Hepatocyte (in vitro differentiated cells): ENCODE results near the gene GCH1.

Experiments
- EZH2 ChIP-seq: fragments of 200-600 bp; sonication (generic); IDR thresholded peaks from 2 replicates; pipeline ENCODE4 v1.6.1; 2016; ENCODE audit warnings: antibody characterized with exemption, mild to moderate bottlenecking, borderline replicate concordance
- EZH2phosphoT487 ChIP-seq: fragments of 200-600 bp; sonication (generic); IDR thresholded peaks from one replicate; pipeline ENCODE4 v1.6.1; 2018; ENCODE audit warnings: antibody characterized with exemption, mild to moderate bottlenecking, low read depth, moderate library complexity; ENCODE audit not compliant: unreplicated experiment, severe bottlenecking
- TF ChIP-seq, protein P1 (sequence below): fragments of 200-600 bp; sonication (generic); IDR thresholded peaks from 2 replicates; pipeline ENCODE4 v1.5.1; 2016; ENCODE audit warnings: antibody characterized with exemption, mild to moderate bottlenecking; ENCODE audit not compliant: poor library complexity

DNA sequence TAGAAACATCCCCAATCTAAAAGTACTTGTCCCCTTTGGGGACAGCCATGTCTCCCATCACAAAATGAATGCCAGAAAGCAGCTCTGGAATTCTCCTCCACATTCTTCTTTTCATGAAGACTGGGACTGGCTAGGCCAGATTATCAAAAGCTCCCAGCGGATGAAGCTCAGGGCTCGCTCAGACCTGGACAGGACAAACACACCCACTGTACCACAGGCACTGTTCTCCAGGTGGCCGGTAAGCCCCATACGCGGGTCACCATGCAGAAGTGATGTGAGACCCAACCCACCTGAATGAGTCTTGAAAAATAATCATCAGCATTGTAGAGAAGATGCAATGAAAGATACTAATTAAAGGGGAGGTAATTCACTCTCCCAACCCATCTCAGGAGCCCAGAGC lies 85.1 kb downstream of the GCH1 start:
- TF ChIP-seq, protein P1, sequence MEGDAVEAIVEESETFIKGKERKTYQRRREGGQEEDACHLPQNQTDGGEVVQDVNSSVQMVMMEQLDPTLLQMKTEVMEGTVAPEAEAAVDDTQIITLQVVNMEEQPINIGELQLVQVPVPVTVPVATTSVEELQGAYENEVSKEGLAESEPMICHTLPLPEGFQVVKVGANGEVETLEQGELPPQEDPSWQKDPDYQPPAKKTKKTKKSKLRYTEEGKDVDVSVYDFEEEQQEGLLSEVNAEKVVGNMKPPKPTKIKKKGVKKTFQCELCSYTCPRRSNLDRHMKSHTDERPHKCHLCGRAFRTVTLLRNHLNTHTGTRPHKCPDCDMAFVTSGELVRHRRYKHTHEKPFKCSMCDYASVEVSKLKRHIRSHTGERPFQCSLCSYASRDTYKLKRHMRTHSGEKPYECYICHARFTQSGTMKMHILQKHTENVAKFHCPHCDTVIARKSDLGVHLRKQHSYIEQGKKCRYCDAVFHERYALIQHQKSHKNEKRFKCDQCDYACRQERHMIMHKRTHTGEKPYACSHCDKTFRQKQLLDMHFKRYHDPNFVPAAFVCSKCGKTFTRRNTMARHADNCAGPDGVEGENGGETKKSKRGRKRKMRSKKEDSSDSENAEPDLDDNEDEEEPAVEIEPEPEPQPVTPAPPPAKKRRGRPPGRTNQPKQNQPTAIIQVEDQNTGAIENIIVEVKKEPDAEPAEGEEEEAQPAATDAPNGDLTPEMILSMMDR: no peak
- no peak for TF ChIP-seq EZH2
- no peak for TF ChIP-seq EZH2phosphoT487
